ENCODE data around the gene NLGN1. TPM values are rescaled to one million over a fixed set of nuclear protein-coding genes. Genes with fewer than 3 reads are reported as not detected.

The NLGN1 gene
- total RNA-seq, 1 experiment from 2014 or later: 0.85 TPM

DNA sequence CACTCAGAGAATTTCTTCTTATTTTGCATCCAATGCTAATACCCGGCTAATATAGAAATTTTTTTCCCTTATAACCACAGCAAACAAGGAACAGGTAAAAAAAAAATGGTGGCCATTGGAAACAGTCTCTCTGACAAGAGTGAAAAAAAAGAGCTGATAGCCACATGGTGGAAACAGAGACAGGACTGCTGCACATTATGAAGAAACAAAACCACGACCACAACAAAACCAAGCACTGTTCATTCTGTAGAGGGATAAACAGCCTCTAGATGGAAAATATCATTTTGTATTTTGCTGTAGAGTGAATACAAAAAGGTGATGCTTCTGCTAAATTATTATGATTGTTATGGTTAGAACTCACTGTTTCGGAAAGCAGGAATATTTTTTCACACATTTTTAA is 686.2 kb downstream of the NLGN1 start:
- H3K9me3 ChIP-seq (ENCODE audit: control insufficient read depth, insufficient read depth, low read depth, low read length): no peaks in the 10 kb centered on the region
- POLR2A ChIA-PET: no interaction called here
- CTCF ChIA-PET: no interaction called here

DNA sequence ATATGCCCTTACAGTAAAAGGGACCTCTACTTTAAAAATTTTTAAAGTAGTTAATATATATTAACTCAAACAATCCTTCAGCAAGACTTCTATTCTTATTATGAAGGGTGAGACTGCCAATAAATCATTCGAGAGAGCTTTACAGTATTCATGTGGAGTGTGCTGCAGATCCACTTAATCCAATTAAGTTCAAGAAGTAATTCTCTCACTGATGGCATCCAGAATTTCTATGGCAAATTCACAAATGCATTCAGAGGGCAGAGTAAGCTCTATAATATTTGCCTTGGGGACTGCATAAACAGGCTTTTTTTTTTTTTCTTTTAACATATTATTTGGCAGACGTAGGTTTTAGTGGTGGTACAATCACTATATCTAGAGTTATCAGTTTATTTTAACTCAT is 692.0 kb downstream of the NLGN1 start:
- no peaks in the 10 kb centered on the region for H3K4me1 ChIP-seq (ENCODE audit: control insufficient read depth, insufficient read depth, low read length)
- no peak for TF ChIP-seq TCF7L2 (IDR thresholded peaks at IDR 0.05; ENCODE audit: low read depth, low read length)
- TF ChIP-seq, protein P1, sequence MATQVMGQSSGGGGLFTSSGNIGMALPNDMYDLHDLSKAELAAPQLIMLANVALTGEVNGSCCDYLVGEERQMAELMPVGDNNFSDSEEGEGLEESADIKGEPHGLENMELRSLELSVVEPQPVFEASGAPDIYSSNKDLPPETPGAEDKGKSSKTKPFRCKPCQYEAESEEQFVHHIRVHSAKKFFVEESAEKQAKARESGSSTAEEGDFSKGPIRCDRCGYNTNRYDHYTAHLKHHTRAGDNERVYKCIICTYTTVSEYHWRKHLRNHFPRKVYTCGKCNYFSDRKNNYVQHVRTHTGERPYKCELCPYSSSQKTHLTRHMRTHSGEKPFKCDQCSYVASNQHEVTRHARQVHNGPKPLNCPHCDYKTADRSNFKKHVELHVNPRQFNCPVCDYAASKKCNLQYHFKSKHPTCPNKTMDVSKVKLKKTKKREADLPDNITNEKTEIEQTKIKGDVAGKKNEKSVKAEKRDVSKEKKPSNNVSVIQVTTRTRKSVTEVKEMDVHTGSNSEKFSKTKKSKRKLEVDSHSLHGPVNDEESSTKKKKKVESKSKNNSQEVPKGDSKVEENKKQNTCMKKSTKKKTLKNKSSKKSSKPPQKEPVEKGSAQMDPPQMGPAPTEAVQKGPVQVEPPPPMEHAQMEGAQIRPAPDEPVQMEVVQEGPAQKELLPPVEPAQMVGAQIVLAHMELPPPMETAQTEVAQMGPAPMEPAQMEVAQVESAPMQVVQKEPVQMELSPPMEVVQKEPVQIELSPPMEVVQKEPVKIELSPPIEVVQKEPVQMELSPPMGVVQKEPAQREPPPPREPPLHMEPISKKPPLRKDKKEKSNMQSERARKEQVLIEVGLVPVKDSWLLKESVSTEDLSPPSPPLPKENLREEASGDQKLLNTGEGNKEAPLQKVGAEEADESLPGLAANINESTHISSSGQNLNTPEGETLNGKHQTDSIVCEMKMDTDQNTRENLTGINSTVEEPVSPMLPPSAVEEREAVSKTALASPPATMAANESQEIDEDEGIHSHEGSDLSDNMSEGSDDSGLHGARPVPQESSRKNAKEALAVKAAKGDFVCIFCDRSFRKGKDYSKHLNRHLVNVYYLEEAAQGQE (IDR thresholded peaks at IDR 0.05; ENCODE audit: insufficient read depth in 1 of 2, low read depth in 2 of 2, low read length in 1 of 2): no peak
- TF ChIP-seq, protein P2, sequence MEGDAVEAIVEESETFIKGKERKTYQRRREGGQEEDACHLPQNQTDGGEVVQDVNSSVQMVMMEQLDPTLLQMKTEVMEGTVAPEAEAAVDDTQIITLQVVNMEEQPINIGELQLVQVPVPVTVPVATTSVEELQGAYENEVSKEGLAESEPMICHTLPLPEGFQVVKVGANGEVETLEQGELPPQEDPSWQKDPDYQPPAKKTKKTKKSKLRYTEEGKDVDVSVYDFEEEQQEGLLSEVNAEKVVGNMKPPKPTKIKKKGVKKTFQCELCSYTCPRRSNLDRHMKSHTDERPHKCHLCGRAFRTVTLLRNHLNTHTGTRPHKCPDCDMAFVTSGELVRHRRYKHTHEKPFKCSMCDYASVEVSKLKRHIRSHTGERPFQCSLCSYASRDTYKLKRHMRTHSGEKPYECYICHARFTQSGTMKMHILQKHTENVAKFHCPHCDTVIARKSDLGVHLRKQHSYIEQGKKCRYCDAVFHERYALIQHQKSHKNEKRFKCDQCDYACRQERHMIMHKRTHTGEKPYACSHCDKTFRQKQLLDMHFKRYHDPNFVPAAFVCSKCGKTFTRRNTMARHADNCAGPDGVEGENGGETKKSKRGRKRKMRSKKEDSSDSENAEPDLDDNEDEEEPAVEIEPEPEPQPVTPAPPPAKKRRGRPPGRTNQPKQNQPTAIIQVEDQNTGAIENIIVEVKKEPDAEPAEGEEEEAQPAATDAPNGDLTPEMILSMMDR (IDR thresholded peaks at IDR 0.05): no peak
- no peak for TF ChIP-seq POLR2AphosphoS5 (IDR thresholded peaks at IDR 0.05; ENCODE audit: low read depth, low read length)
- no peak for TF ChIP-seq SIN3A (IDR thresholded peaks at IDR 0.05; ENCODE audit: borderline replicate concordance, insufficient read depth, low read depth, low read length)
- in situ Hi-C loops (cut with HindIII; ENCODE audit: low pct_unique_long_range_greater_than_20kb, low sequenced_read_pairs): no loop called here
- no peaks in the 10 kb centered on the region for H3K27me3 ChIP-seq (ENCODE audit: control insufficient read depth, insufficient read depth, low read length)
- no TSS peak for BruUV-seq (replicated peaks)
- intact Hi-C loops (cut with micrococcal nuclease; ENCODE audit: unreplicated experiment): no loop called here
- no peak for DNase-seq (ENCODE audit: low read depth, low spot score)
- POLR2A ChIA-PET: no interaction called here
- no peaks in the 10 kb centered on the region for H3K36me3 ChIP-seq (ENCODE audit: control insufficient read depth, insufficient read depth, low read length)
- no peak overlapping the region for H3K4me3 ChIP-seq (ENCODE audit: low read depth in 2 of 2, low read length in 2 of 2)
- no peak overlapping the region for H3K27ac ChIP-seq (ENCODE audit: low read length)
- CTCF ChIA-PET: interaction anchor here (0.6 kb wide), 1 partner anchor 123 kb away, joined by 3 read pairs; no protein-coding TSS in a partner anchor
- ATAC-seq: no peak
- H3K9me3 ChIP-seq (ENCODE audit: control insufficient read depth, insufficient read depth, low read depth, low read length): no peaks in the 10 kb centered on the region

More for the DNA sequence above, 686.2 kb downstream of the NLGN1 start:
- H3K4me1 ChIP-seq (ENCODE audit: control insufficient read depth, insufficient read depth, low read length): no peaks in the 10 kb centered on the region
- intact Hi-C loops (cut with micrococcal nuclease; ENCODE audit: unreplicated experiment) (no loop called here), in situ Hi-C loops (cut with HindIII; ENCODE audit: low pct_unique_long_range_greater_than_20kb, low sequenced_read_pairs) (no loop called here)
- BruUV-seq (replicated peaks): no TSS peak
- DNase-seq (ENCODE audit: low read depth, low spot score) (no peak), ATAC-seq (no peak)
- no peaks in the 10 kb centered on the region for H3K36me3 ChIP-seq (ENCODE audit: control insufficient read depth, insufficient read depth, low read length)
- H3K27me3 ChIP-seq (ENCODE audit: control insufficient read depth, insufficient read depth, low read length): no peaks in the 10 kb centered on the region
- H3K27ac ChIP-seq (ENCODE audit: low read length): no peak overlapping the region
- TF ChIP-seq SIN3A (IDR thresholded peaks at IDR 0.05; ENCODE audit: borderline replicate concordance, insufficient read depth, low read depth, low read length): no peak
- TF ChIP-seq, protein P1 (IDR thresholded peaks at IDR 0.05; ENCODE audit: insufficient read depth in 1 of 2, low read depth in 2 of 2, low read length in 1 of 2): no peak
- TF ChIP-seq, protein P2 (IDR thresholded peaks at IDR 0.05): no peak
- no peak for TF ChIP-seq POLR2AphosphoS5 (IDR thresholded peaks at IDR 0.05; ENCODE audit: low read depth, low read length)
- TF ChIP-seq TCF7L2 (IDR thresholded peaks at IDR 0.05; ENCODE audit: low read depth, low read length): no peak
- H3K4me3 ChIP-seq (ENCODE audit: low read depth in 2 of 2, low read length in 2 of 2): no peak overlapping the region

Measured in Panc1 (cell line).